Spleen (tissue), 7 donors: ENCODE results near the gene CDC14B.

Experiments
- POLR2A ChIP-seq, 3 donors: fragments of 450-650 bp; IDR thresholded peaks; one replicate each; pipeline ENCODE4 v1.5.1; 2017; ENCODE audit warnings: antibody characterized with exemption in 3 of 3, mild to moderate bottlenecking in 1 of 3
- POLR2AphosphoS5 ChIP-seq, 3 donors: sonication (generic); formaldehyde crosslinking; IDR thresholded peaks; one replicate each; pipeline ENCODE4 v1.5.1; 2017; ENCODE audit warnings: antibody characterized with exemption in 3 of 3
- TF ChIP-seq, protein P1 (sequence below), 11 experiments: fragments of 200-600 bp in 7 of 11; fragments of 450-650 bp in 4 of 11; sonication (generic) in 4 of 11; IDR thresholded peaks in 8 of 11; conservative IDR thresholded peaks in 3 of 11; 1 replicate in 7 of 11; 2 replicates in 4 of 11; pipeline versions ENCODE4 v1.4.0 to v1.8.0; 2016 to 2021; ENCODE audit warnings: antibody characterized with exemption in 11 of 11, inconsistent platforms in 4 of 11, mild to moderate bottlenecking in 1 of 11
- donor health status: DM: no; HTN: no; CAD: no; lungs with moderate emphysema.
- donor health status: DM: no; HTN: no; CAD: no.
- donor health status: DM: no; HTN: no; CAD: no.

DNA sequence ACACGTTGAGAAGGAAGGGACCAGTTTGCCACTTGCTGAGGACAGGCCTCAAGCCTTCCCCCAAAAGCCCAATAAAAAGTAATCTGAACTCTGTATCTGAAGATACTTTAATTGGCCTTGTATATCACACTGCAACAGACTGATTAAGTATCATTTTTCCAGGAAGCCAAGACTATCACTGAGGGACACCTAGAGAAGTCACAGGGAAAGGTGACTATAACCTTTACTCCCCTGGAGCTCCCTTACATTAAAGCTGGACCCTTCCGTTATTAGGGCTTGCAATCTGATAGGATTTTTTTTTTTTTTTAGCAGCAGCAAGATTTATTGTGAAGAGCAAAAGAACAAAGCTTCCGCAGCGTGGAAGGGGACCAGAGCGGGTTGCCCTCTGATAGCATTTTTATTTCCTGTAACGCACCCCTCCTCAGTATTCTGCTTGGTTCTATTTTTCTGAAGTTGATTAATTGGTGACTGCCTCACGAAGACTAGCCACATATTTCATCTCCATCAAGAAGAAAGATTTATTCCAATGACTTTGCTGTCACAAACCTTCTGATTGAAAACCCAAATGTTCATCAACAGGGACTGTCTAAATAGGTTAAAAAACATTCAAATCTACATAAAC, 2.7 kb downstream of the CDC14B start:
- TF ChIP-seq, protein P1, sequence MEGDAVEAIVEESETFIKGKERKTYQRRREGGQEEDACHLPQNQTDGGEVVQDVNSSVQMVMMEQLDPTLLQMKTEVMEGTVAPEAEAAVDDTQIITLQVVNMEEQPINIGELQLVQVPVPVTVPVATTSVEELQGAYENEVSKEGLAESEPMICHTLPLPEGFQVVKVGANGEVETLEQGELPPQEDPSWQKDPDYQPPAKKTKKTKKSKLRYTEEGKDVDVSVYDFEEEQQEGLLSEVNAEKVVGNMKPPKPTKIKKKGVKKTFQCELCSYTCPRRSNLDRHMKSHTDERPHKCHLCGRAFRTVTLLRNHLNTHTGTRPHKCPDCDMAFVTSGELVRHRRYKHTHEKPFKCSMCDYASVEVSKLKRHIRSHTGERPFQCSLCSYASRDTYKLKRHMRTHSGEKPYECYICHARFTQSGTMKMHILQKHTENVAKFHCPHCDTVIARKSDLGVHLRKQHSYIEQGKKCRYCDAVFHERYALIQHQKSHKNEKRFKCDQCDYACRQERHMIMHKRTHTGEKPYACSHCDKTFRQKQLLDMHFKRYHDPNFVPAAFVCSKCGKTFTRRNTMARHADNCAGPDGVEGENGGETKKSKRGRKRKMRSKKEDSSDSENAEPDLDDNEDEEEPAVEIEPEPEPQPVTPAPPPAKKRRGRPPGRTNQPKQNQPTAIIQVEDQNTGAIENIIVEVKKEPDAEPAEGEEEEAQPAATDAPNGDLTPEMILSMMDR (IDR thresholded peaks at IDR 0.05 in 8 of 11, conservative IDR thresholded peaks at IDR 0.05 in 3 of 11), result no peak
- TF ChIP-seq POLR2A (IDR thresholded peaks at IDR 0.05) (no peak), POLR2AphosphoS5 (IDR thresholded peaks at IDR 0.05) (no peak)
